HG02973 (cell line): ENCODE data around the gene IFITM1.
"Not testable (repeated sequence)": the region's sequence is repeated elsewhere in the genome, so short reads cannot be mapped to it uniquely, and the experiment has no call there.

ENCODE experiments used
- ATAC-seq: cut with Tn5 transposase; IDR thresholded peaks from one replicate; pipeline ENCODE4 v1.9.1; 2021; ENCODE audit warnings: moderate library complexity; ENCODE audit not compliant: unreplicated experiment

IFITM1 gene

DNA sequence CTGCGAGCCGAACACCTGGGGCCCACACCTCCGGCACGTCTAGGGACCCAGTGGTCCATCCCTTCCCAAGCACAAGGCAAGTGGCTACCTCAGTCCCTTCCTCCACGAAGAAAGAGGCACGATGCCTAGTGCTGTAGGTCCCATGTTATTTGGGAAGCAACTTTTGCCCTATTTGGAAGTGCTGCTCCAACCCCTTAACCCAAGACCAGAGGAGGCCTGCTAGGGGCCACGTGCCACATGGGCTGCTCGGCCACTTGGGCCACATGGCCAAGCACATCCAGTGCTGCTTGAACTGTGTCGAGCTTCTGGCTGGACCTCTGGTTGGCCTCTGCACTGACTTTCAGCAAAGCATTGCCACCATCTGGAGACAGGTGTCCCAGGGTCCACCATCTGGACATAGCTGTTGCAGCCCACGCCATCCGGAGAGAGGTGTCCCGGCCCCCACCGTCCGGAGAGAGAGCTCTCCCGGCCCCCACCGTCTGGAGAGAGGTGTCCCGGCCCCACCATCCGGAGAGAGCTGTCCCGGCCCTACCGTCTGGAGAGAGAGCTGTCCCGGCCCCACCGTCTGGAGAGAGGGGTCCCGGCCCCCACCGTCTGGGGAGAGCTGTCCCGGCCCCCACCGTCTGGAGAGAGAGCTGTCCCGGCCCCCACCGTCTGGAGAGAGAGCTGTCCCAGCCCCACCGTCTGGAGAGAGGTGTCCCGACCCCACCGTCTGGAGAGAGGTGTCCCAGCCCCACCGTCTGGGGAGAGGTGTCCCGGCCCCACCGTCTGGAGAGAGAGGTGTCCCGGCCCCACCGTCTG lies 49.0 kb downstream of the IFITM1 start:
- no peak for ATAC-seq

DNA sequence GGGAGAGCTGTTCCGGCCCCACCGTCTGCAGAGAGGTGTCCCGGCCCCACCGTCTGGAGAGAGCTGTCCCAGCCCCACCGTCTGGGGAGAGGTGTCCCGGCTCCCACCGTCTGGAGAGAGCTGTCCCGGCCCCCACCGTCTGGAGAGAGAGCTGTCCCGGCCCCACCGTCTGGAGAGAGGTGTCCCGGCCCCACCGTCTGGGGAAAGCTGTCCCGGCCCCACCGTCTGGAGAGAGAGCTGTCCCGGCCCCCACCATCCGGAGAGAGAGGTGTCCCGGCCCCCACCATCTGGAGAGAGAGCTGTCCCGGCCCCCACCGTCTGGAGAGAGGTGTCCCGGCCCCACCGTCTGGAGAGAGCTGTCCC lies 49.6 kb downstream of the IFITM1 start:
- not testable (repeated sequence) for ATAC-seq

DNA sequence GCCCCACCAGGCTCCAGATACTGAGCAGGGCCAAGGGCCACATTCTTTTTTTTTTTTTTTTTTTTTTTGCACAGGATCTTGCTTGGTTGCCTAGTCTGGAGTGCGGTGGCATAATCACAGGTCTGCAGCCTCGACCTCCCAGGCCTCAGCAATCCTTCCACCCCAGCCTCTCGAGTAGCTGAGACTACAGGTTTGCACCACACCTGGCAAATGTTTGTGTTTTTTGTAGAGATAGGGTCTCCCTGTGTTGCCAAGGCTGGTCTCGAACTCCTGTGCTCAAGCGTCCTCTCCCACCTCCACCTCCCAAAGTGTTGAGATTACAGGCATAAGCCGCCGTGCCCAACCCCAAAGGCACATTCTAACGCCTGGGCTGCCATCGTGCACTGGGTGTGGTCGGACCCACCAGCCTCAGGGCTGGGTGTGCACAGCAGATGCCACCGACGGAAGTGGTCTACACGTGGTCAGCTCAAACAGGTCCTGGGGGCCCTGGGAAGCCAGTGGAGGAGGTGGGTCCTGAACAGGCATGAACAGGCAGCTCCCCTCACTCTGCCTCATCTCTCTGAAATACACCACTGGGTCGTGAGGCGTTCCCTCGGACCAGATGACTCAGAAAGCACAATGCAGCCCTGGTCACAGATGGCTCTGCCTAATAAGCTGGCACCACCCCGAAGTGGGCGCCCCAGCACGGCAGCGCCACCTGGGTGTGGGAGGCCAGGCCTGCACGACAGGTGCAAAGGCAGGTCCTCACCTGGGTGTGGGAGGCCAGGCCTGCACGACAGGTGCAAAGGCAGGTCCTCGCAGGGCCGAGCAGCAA lies 50.3 kb downstream of the IFITM1 start:
- no peak for ATAC-seq
